Renal cortex interstitium (tissue), 11 donors: Measurements from ENCODE around the gene TRIM47. TPM values are rescaled to one million over a fixed set of nuclear protein-coding genes. Genes with fewer than 3 reads are reported as not detected.

Experiments
- DNase-seq, 11 donors: peaks; one replicate each; pipeline ENCODE4 v3.0.0-alpha.2; 2013; ENCODE audit warnings: low read depth in 9 of 11, low spot score in 4 of 11; ENCODE audit errors: extremely low read depth in 1 of 11
- polyA plus RNA-seq, 3 donors: library from polyadenylated mRNA; unstranded; fragments of 120-200 nt; gene quantifications; one replicate each; pipeline ENCODE4 v1.2.1, GENCODE V29; 2013; ENCODE audit not compliant: insufficient read length in 3 of 3

Gene TRIM47
- polyA plus RNA-seq, 3 donors: 5.1 to 9.3 (median 9.3) TPM

GRCh38 chr17:75839942-75840798, 38.2 kb downstream of the TRIM47 start:
- no peak for DNase-seq

GRCh38 chr17:75838410-75838809, 40.0 kb downstream of the TRIM47 start:
- no peak for DNase-seq

GRCh38 chr17:75837899-75838298, 40.5 kb downstream of the TRIM47 start:
- no peak for DNase-seq

GRCh38 chr17:75836605-75837004, 41.8 kb downstream of the TRIM47 start:
- no peak for DNase-seq

DNA sequence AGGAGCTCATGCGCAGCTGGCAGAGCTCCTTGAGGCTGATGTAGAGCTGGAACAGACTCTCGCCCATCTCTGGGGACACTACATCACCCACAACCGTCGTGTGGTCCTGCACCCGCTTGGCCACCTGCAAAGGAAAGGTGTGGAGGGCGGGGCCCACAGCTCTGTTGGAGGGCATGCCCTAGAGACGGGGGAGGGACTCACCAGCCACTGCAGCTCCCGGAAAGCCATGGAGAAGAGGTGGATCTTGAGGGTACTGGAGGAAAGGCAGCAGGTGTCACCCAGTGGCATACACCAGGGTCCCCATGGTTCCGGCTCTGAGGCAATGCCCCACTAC, 42.8 kb downstream of the TRIM47 start:
- DNase-seq: no peak

GRCh38 chr17:75834928-75835653, 43.3 kb downstream of the TRIM47 start:
- no peak for DNase-seq

DNA sequence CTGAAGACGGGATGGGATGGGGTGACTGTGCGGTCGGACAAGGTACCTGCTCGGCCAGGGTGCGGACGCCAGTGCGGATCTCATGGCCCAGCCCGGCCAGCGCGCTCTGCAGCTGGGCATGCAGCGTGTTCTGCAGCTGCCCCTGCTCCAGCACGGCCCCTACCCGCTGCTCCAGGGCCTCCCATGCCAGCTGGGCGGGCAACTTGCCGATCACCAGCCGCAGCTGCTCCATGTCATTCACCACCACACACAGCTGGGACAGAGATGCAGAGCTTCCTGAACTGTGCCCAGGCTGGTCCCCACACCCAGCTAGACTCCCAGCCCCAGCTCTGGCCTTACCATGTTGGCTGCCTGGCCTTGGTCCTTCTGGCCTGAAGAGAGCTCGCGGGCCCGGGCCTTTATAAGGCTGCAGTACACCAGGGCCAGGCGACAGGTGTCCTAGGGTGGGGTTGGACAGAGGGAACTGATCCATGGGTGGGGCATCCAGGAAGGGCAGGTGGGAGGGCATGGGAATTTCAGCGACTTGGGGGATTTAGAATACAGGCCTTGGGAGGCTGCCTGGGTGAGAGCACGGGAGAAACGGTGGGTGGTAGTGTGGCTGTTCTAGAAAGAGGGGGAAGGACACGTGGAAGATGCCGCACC, 44.0 kb downstream of the TRIM47 start:
- no peak for DNase-seq

DNA sequence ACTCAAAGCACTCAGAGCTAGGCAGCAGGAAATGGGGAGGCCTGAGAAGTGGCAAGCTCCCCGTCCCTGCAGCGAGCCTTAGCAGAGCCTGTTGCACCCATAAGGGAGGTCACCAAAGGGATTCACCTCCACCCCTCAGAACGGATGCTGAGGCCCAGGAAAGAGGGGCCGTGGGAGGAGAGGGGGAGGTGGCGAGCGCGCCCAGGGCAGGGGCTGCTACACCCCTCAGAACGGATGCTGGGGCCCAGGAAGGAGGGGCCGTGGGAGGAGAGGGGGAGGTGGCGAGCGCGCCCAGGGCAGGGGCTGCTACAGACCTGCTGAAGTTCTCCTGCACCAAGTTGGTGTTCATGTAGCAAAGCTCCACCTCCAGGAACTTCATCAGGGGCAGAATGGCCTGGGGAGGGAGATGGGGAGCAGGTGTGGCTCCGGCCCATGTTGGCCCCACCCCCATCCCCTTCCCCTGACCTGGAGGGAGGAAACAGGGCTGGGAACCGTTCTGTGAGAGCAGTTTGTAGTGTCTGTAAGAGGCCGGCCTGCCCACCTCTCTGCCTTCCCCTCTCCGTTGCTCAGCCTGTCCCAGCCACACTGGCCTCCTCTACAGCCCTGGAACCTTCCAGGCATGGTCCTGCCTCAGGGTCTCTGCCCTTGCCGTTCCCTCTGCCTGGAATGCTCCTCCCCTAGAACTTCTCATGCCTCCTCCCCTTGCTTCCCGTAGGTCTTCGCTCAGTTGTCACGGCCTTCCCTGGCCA, 45.6 kb downstream of the TRIM47 start:
- DNase-seq: no peak

- no peak for DNase-seq
Measured at GRCh38 chr17:75832164-75832651, 46.2 kb downstream of the TRIM47 start.

DNA sequence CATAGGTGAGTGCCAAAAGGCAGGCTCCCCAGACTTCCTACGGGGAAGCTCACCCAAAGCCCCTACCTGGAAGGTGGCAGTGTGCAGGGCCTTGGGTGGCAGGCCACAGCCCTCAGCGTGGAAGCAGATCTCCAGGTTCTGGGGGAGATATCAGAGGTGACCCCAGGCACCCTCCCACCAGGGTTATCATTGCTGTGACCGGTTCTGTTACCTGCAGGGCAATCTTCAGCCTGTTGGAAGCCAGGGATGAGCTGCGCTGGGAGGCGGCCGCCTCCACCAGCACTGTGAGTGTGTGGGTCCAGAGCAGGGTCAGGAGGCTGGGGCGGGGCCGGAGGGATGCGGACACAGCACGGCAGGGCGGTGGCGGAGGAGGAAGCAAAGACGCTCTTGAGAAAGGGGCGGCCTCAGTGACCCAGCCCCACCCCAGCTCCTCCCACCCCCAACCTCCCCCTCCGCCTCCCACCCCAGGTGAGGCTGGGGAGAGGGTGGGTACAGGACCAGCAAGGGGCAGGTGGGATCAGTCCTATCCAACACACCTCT, 47.3 kb downstream of the TRIM47 start:
- no peak for DNase-seq

- DNase-seq: no peak
Measured at GRCh38 chr17:75830164-75831031, 48.0 kb downstream of the TRIM47 start.

GRCh38 chr17:75829747-75830146, 48.6 kb downstream of the TRIM47 start:
- DNase-seq: no peak

GRCh38 chr17:75828741-75829140, 49.6 kb downstream of the TRIM47 start:
- DNase-seq: no peak

- no peak for DNase-seq
Measured at GRCh38 chr17:75828076-75828400, 50.3 kb downstream of the TRIM47 start.

DNA sequence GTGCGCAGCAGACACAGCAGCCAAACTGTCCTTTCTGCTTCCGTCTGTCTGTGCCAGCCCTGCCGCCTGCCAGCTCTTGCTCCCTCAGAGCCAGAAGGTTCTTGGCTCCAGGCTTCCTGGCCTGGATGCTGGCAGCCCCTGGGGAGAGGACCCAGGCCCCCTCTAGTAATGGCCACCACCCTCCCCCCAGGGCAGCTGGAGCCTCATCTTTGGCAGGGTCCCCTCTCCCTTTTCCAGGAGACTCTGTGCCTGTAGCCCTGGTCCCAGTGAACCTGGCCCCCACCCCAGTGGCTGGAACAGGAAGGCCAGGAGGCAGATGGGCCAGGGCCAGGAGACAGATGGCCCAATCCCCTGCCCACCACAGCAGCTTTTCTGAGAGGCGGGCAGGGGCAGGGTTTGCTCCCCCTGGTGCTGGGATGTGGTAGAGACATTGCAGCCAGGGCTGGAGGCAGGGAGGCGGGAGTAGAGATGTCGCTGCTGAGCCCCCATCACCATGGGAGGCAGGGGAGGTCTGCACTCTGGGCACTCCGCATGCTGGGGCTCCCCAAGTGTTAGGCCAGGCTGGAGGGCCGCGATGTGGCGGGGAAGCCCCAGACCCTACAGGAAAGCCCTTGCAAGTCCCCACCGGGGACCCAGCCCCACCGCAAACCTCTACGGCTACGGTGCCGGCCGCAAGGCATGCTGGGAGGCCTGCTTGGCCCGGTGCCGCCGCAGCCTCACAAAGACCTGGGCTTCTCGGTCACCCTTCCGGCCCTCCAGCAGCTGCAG, 50.9 kb downstream of the TRIM47 start:
- DNase-seq: peak in 3 of 11 donors; percentile 34 to 61 (median 51)

GRCh38 chr17:75826561-75827307, 51.6 kb downstream of the TRIM47 start:
- no peak for DNase-seq
